Measurements from ENCODE around the gene HSPA12B.

HSPA12B gene

GRCh38 chr20:3767110-3767426 is 34.6 kb downstream of the HSPA12B start:
- DNase-seq (ENCODE audit: low spot score): no peak

- DNase-seq (ENCODE audit: low spot score): peak; percentile 97
Observed at GRCh38 chr20:3767427-3768341, 35.2 kb downstream of the HSPA12B start, which contains the start of gene ADISSP. Gene ADISSP (minus strand): TSS chr20:3767753. CDS start chr20:3760100, 7,653 bp downstream.

GRCh38 chr20:3768342-3769130 is 36.1 kb downstream of the HSPA12B start:
- peak; percentile 46 for DNase-seq (ENCODE audit: low spot score)

- no peak for DNase-seq (ENCODE audit: low spot score)
Observed at GRCh38 chr20:3771552-3772058, 39.1 kb downstream of the HSPA12B start.

- no peak for DNase-seq (ENCODE audit: low spot score)
Observed at GRCh38 chr20:3775457-3776108, 43.1 kb downstream of the HSPA12B start.

- DNase-seq (ENCODE audit: low spot score): no peak
Observed at GRCh38 chr20:3777381-3777715, 44.9 kb downstream of the HSPA12B start.

- DNase-seq (ENCODE audit: low spot score): no peak
Observed at GRCh38 chr20:3777716-3778629, 45.5 kb downstream of the HSPA12B start.

GRCh38 chr20:3778976-3779375 is 46.5 kb downstream of the HSPA12B start:
- no peak for DNase-seq (ENCODE audit: low spot score)

- peak; percentile 92 for DNase-seq (ENCODE audit: low spot score)
Observed at GRCh38 chr20:3781153-3781910, 48.8 kb downstream of the HSPA12B start, which contains the start of gene SPEF1. Gene SPEF1 (minus strand): TSS chr20:3781448. CDS start chr20:3781287, 161 bp downstream.

- no peak for DNase-seq (ENCODE audit: low spot score)
Observed at GRCh38 chr20:3782597-3782996, 50.1 kb downstream of the HSPA12B start.

GRCh38 chr20:3783068-3783489 is 50.6 kb downstream of the HSPA12B start:
- no peak for DNase-seq (ENCODE audit: low spot score)

- DNase-seq (ENCODE audit: low spot score): no peak
Observed at GRCh38 chr20:3783511-3784195, 51.2 kb downstream of the HSPA12B start.

GRCh38 chr20:3784216-3784853 is 51.9 kb downstream of the HSPA12B start:
- DNase-seq (ENCODE audit: low spot score): no peak

- no peak for DNase-seq (ENCODE audit: low spot score)
Observed at GRCh38 chr20:3784863-3785239, 52.4 kb downstream of the HSPA12B start.

GRCh38 chr20:3785240-3786125 is 53.0 kb downstream of the HSPA12B start:
- DNase-seq (ENCODE audit: low spot score): peak; percentile 52

GRCh38 chr20:3786126-3786484 is 53.6 kb downstream of the HSPA12B start:
- peak; percentile 41 for DNase-seq (ENCODE audit: low spot score)

- DNase-seq (ENCODE audit: low spot score): peak; percentile 81
Observed at GRCh38 chr20:3786665-3787323, 54.3 kb downstream of the HSPA12B start, which contains the start of gene CENPB. Gene CENPB (minus strand): TSS chr20:3786740. CDS start chr20:3786483, 257 bp downstream.
